Stimulated activated CD8-positive, alpha-beta memory T cell treated with anti-CD3 and anti-CD28 coated beads, Interleukin-15, amount 100 ng/mL, for 1 hour (primary cell): ENCODE data around the gene TRIML2.

Source experiments
- DNase-seq: peaks from one replicate; pipeline ENCODE4 v3.0.0-alpha.2; 2020; ENCODE audit warnings: low read depth

TRIML2 gene

GRCh38 chr4:188109157-188109755, at the start of gene TRIML2:
Gene TRIML2, minus strand, starts transcription at chr4:188109603. Its CDS starts 4,235 bp downstream, at chr4:188105368.
- DNase-seq, result no peak

GRCh38 chr4:188158336-188158735, 48.9 kb upstream of the TRIML2 start:
- no peak for DNase-seq

GRCh38 chr4:188154668-188155405, 45.4 kb upstream of the TRIML2 start:
- no peak for DNase-seq

GRCh38 chr4:188147776-188148175, 38.4 kb upstream of the TRIML2 start:
- DNase-seq, result no peak

GRCh38 chr4:188147176-188147575, 37.8 kb upstream of the TRIML2 start:
- DNase-seq, result no peak

- DNase-seq, result no peak
Measured at GRCh38 chr4:188146618-188147017, 37.2 kb upstream of the TRIML2 start.

- no peak for DNase-seq
Measured at GRCh38 chr4:188145601-188146000, 36.2 kb upstream of the TRIML2 start.

GRCh38 chr4:188143731-188144130, 34.3 kb upstream of the TRIML2 start:
- no peak for DNase-seq

GRCh38 chr4:188139671-188140070, 30.3 kb upstream of the TRIML2 start:
- DNase-seq, result no peak

- no peak for DNase-seq
Measured at GRCh38 chr4:188139141-188139540, 29.7 kb upstream of the TRIML2 start, which contains the start of gene TRIML1. Gene TRIML1, plus strand, starts transcription at chr4:188139441. Its CDS starts 118 bp downstream, at chr4:188139559.

- no peak for DNase-seq
Measured at GRCh38 chr4:188138227-188138626, 28.8 kb upstream of the TRIML2 start.

GRCh38 chr4:188132232-188132631, 22.8 kb upstream of the TRIML2 start:
- DNase-seq, result no peak

GRCh38 chr4:188130355-188130754, 21.0 kb upstream of the TRIML2 start:
- no peak for DNase-seq

GRCh38 chr4:188127214-188127874, 17.9 kb upstream of the TRIML2 start:
- no peak for DNase-seq

- DNase-seq, result no peak
Measured at GRCh38 chr4:188121530-188121929, 12.1 kb upstream of the TRIML2 start.

- no peak for DNase-seq
Measured at GRCh38 chr4:188117631-188118324, 8.4 kb upstream of the TRIML2 start.

- no peak for DNase-seq
Measured at GRCh38 chr4:188113156-188113555, 3.8 kb upstream of the TRIML2 start.

GRCh38 chr4:188111955-188112354, 2.6 kb upstream of the TRIML2 start:
- DNase-seq, result no peak

GRCh38 chr4:188110741-188111471, 1.5 kb upstream of the TRIML2 start:
- DNase-seq, result no peak

GRCh38 chr4:188110036-188110435, 633 bp upstream of the TRIML2 start:
- DNase-seq, result no peak

GRCh38 chr4:188107931-188108843, 1.2 kb downstream of the TRIML2 start:
- no peak for DNase-seq
